ENCODE measurements around the gene NOXO1. TPM values are rescaled to one million over a fixed set of nuclear protein-coding genes. Genes with fewer than 3 reads are reported as not detected.

NOXO1 gene
- total and polyA plus RNA-seq, 2 experiments from 2014 or later = 2.0 to 2.6 TPM

- TF ChIP-seq REST (IDR thresholded peaks at IDR 0.05; ENCODE audit: unreplicated experiment) = no peak
- no peak for TF ChIP-seq ZNF331 (CRISPR knock-in tag; IDR thresholded peaks at IDR 0.05; ENCODE audit: low read depth)
- TF ChIP-seq ETS1 (IDR thresholded peaks at IDR 0.05) = no peak
These were observed 42.8 kb upstream of the NOXO1 start (continued) for GRCh38 chr16:2024032-2024420.

- Histone ChIP-seq H3K4me1 (ENCODE audit: insufficient read depth) (no peaks in the 10 kb centered on the region; the same call in 1 of the 2 replicates), H3K4me2 (peak overlapping the region; percentile 89), H3K9me2 (ENCODE audit: insufficient read depth) (no peaks in the 10 kb centered on the region), H3K36me3 (ENCODE audit: insufficient read depth) (no peaks in the 10 kb centered on the region), H3K79me2 (replicated peaks; ENCODE audit: insufficient read depth) (no peaks in the 10 kb centered on the region), H4K20me1 (replicated peaks; ENCODE audit: insufficient read depth) (no peaks in the 10 kb centered on the region), H3F3A (replicated peaks; ENCODE audit: low read depth) (peaks cover 8% of the 10 kb centered on the region), H3K27ac (ENCODE audit: low read depth) (no peak overlapping the region), H3K27me3 (ENCODE audit: insufficient read depth) (peaks cover 74% of the 10 kb centered on the region), H3K4me3 (peak overlapping the region; percentile 68), H2AFZ (peak overlapping the region; percentile 97)
- peaks cover 49% of the 10 kb centered on the region for H3K27me3 Mint-ChIP-seq (ENCODE audit: insufficient read depth, low read depth, poor library complexity)
- peak; percentile 89 for DNase-seq (ENCODE audit: low spot score)
- TF ChIP-seq CREB1 (CRISPR knock-in tag; IDR thresholded peaks at IDR 0.05; ENCODE audit: low read depth) (peak; percentile 59), CTCF (conservative IDR thresholded peaks at IDR 0.05; ENCODE audit: low read depth in 2 of 2) (peak; percentile 81 to 98), ETS1 (IDR thresholded peaks at IDR 0.05) (0 out of 2 replicates have a peak, but pooled peaks have one; percentile 8), JUNB (IDR thresholded peaks at IDR 0.05; ENCODE audit: unreplicated experiment) (no peak), POLR2AphosphoS5 (IDR thresholded peaks at IDR 0.05; ENCODE audit: low read depth) (peak; percentile 63)
- peaks cover 14% of the 10 kb centered on the region for H3K4me1 Mint-ChIP-seq
- peaks cover 3% of the 10 kb centered on the region; the same call in 1 of the 3 replicates for H3K36me3 Mint-ChIP-seq (ENCODE audit: low read depth)
- ATAC-seq = peak; percentile 51
- no peaks in the 10 kb centered on the region for H3K9me3 Mint-ChIP-seq
- no peak overlapping the region for H3K27ac Mint-ChIP-seq
- peak overlapping the region; percentile 73 for H3K4me3 Mint-ChIP-seq
These were observed 42.1 kb upstream of the NOXO1 start for GRCh38 chr16:2023092-2024031.

Measured in GM23338 (cell line).